Lower leg skin (tissue), 3 donors: ENCODE measurements around the gene APBA1.

Experiments
- POLR2A ChIP-seq, 2 donors: fragments of 450-650 bp; IDR thresholded peaks; one replicate each; pipeline ENCODE4 v1.6.1; 2016 to 2017; ENCODE audit warnings: antibody characterized with exemption in 2 of 2, mild to moderate bottlenecking in 1 of 2, moderate library complexity in 1 of 2
- TF ChIP-seq, protein P1 (sequence below), 3 donors: fragments of 450-650 bp; IDR thresholded peaks; one replicate each; pipeline ENCODE4 v1.5.1; 2016; ENCODE audit warnings: antibody characterized with exemption in 3 of 3, mild to moderate bottlenecking in 3 of 3, moderate library complexity in 2 of 3

GRCh38 chr9:69577123-69577522, 95.0 kb downstream of the APBA1 start:
- TF ChIP-seq, protein P1, sequence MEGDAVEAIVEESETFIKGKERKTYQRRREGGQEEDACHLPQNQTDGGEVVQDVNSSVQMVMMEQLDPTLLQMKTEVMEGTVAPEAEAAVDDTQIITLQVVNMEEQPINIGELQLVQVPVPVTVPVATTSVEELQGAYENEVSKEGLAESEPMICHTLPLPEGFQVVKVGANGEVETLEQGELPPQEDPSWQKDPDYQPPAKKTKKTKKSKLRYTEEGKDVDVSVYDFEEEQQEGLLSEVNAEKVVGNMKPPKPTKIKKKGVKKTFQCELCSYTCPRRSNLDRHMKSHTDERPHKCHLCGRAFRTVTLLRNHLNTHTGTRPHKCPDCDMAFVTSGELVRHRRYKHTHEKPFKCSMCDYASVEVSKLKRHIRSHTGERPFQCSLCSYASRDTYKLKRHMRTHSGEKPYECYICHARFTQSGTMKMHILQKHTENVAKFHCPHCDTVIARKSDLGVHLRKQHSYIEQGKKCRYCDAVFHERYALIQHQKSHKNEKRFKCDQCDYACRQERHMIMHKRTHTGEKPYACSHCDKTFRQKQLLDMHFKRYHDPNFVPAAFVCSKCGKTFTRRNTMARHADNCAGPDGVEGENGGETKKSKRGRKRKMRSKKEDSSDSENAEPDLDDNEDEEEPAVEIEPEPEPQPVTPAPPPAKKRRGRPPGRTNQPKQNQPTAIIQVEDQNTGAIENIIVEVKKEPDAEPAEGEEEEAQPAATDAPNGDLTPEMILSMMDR (IDR thresholded peaks at IDR 0.05): no peak
- no peak for TF ChIP-seq POLR2A (IDR thresholded peaks at IDR 0.05)
